HepG2 (cell line): ENCODE results near the gene TMEM8B. TPM values are rescaled to one million over a fixed set of nuclear protein-coding genes. Genes with fewer than 3 reads are reported as not detected.

Source experiments
- ATAC-seq: fragments of 200-7000 bp; cut with Tn5 transposase; 3 replicates; pipeline ENCODE4 v1.9.1; 2020; ENCODE audit warnings: mild to moderate bottlenecking, moderate library complexity
- BruUV-seq: library from RNA; stranded (reverse); fragments of 400-500 nt; replicated peaks from 2 replicates; lab custom pipeline; 2021; lab: Mats Ljungman, UMichigan
- CTCF ChIA-PET: fragments of 300-600 bp; formaldehyde crosslinking; extraction: SDS; loops from one replicate; lab custom pipeline; 2021; ENCODE audit warnings: low total read pairs, inconsistent platforms, low intra/inter-chr PET ratio; lab: Yijun Ruan, JAX
- POLR2A ChIA-PET: fragments of 350-600 bp; sonication (Branson Sonifier 250); formaldehyde crosslinking; loops from one replicate; lab custom pipeline; 2020; ENCODE audit warnings: antibody characterized with exemption, inconsistent platforms; lab: Yijun Ruan, JAX
- DNase-seq: peaks from one replicate; pipeline ENCODE4 v3.0.0-alpha.2; 2015; ENCODE audit warnings: low spot score
- FAIRE-seq: peaks from 3 replicates; lab custom pipeline; 2011; peaks lifted over from hg19 to GRCh38; lab: Jason Lieb, UNC
- H2AFZ ChIP-seq: one replicate; pipeline ENCODE4 v1.6.1; 2011; ENCODE audit warnings: low read length, inconsistent platforms
- H3K27ac ChIP-seq: fragments of 300-600 bp; 3 replicates; pipeline ENCODE4 v1.8.0; 2011; ENCODE audit warnings: mixed run types, mild to moderate bottlenecking, mixed read lengths, low read length, inconsistent platforms; ENCODE audit not compliant: insufficient read depth; ENCODE audit errors: extremely low read length
- H3K27me3 ChIP-seq, 2 experiments: fragments of 200-600 bp in 1 of 2; 2 replicates in 1 of 2; 3 replicates in 1 of 2; pipeline versions ENCODE4 v1.6.0 to v1.8.0; 2011; ENCODE audit warnings: low read length in 2 of 2, mild to moderate bottlenecking in 2 of 2, moderate library complexity in 2 of 2, inconsistent platforms in 1 of 2; ENCODE audit not compliant: insufficient read depth in 2 of 2, control insufficient read depth in 1 of 2
- H3K36me3 ChIP-seq, 2 experiments: fragments of 200-600 bp in 1 of 2; replicated peaks in 1 of 2; 2 replicates in 1 of 2; 3 replicates in 1 of 2; pipeline versions ENCODE4 v1.5.1 to v1.8.0; 2011; ENCODE audit warnings: low read length in 2 of 2, inconsistent platforms in 1 of 2; ENCODE audit not compliant: insufficient read depth in 2 of 2, control insufficient read depth in 1 of 2
- H3K4me1 ChIP-seq: 2 replicates; pipeline ENCODE4 v1.5.1; 2012; ENCODE audit warnings: low read length, inconsistent platforms; ENCODE audit not compliant: insufficient read depth
- H3K4me2 ChIP-seq: 2 replicates; pipeline ENCODE4 v1.6.0; 2011; ENCODE audit warnings: low read depth, low read length, inconsistent platforms
- H3K4me3 ChIP-seq, 3 experiments: fragments of 200-600 bp in 1 of 3; sonication (generic), shearing (Covaris generic) in 1 of 3; replicated peaks in 1 of 3; 2 replicates each; pipeline ENCODE4 v1.5.1; 2011 to 2016; ENCODE audit warnings: low read length in 3 of 3, inconsistent platforms in 2 of 3, low read depth in 2 of 3, mild to moderate bottlenecking in 2 of 3, control low read depth in 1 of 3, mixed read lengths in 1 of 3; ENCODE audit not compliant: insufficient read depth in 1 of 3
- H3K79me2 ChIP-seq: one replicate; pipeline ENCODE4 v1.6.1; 2011; ENCODE audit warnings: low read length, inconsistent platforms; ENCODE audit not compliant: insufficient read depth
- H3K9ac ChIP-seq: 2 replicates; pipeline ENCODE4 v1.6.0; 2011; ENCODE audit warnings: mild to moderate bottlenecking, low read depth, low read length, inconsistent platforms; ENCODE audit not compliant: insufficient read depth
- H3K9me3 ChIP-seq: 2 replicates; pipeline ENCODE4 v1.5.1; 2012; ENCODE audit warnings: mild to moderate bottlenecking, low read length
- H4K20me1 ChIP-seq: 2 replicates; pipeline ENCODE4 v1.6.0; 2011; ENCODE audit warnings: inconsistent platforms, mild to moderate bottlenecking, low read length, moderate library complexity; ENCODE audit not compliant: insufficient read depth
- CC2D1A ChIP-seq: sonication (generic); formaldehyde crosslinking; IDR thresholded peaks from 2 replicates; pipeline ENCODE4 v1.8.1; 2023; ENCODE audit warnings: mild to moderate bottlenecking, missing genetic modification reagents
- CEBPB ChIP-seq: IDR thresholded peaks from 2 replicates; pipeline ENCODE4 v1.6.1; 2011; ENCODE audit warnings: low read depth, low read length, improper control_type of control experiment, borderline replicate concordance
- CEBPG ChIP-seq: IDR thresholded peaks from 2 replicates; pipeline ENCODE4 v1.6.1; 2016
- CHD2 ChIP-seq: IDR thresholded peaks from 2 replicates; pipeline ENCODE4 v1.6.1; 2011; ENCODE audit warnings: low read depth, low read length, improper control_type of control experiment
- FOXM1 ChIP-seq: sonication (generic); formaldehyde crosslinking; IDR thresholded peaks from 2 replicates; pipeline ENCODE4 v1.5.0; 2020; ENCODE audit warnings: missing genetic modification reagents
- GLI4 ChIP-seq: sonication (generic); formaldehyde crosslinking; IDR thresholded peaks from 2 replicates; pipeline ENCODE4 v1.5.1; 2020; ENCODE audit warnings: missing genetic modification reagents, mild to moderate bottlenecking, moderate library complexity, borderline replicate concordance
- HIVEP1 ChIP-seq: sonication (generic); formaldehyde crosslinking; IDR thresholded peaks from 2 replicates; pipeline ENCODE4 v1.4.0; 2020; ENCODE audit warnings: mild to moderate bottlenecking, missing genetic modification reagents
- HNRNPH1 ChIP-seq: fragments of 200-400 bp; formaldehyde crosslinking; optimal IDR thresholded peaks from 2 replicates; pipeline ENCODE3; 2017; ENCODE audit warnings: mild to moderate bottlenecking, low read depth, low read length
- MIER2 ChIP-seq: IDR thresholded peaks from 2 replicates; pipeline ENCODE4 v1.6.1; 2016; ENCODE audit warnings: missing biosample characterization, missing genetic modification reagents
- MXD4 ChIP-seq: IDR thresholded peaks from 2 replicates; pipeline ENCODE4 v1.6.1; 2016; ENCODE audit warnings: mild to moderate bottlenecking, missing biosample characterization, missing genetic modification reagents
- NFE2L2 ChIP-seq: fragments of 150-350 bp; IDR thresholded peaks from 2 replicates; pipeline ENCODE4 v1.6.1; 2014; ENCODE audit warnings: low read length
- NR2F6 ChIP-seq, 2 experiments: IDR thresholded peaks; 2 replicates each; pipeline ENCODE4 v1.6.1; 2016; ENCODE audit warnings: antibody characterized with exemption in 1 of 2, mild to moderate bottlenecking in 1 of 2
- RAD21 ChIP-seq: fragments of 450-650 bp; formaldehyde crosslinking; IDR thresholded peaks from 2 replicates; pipeline ENCODE4 v1.5.0; 2020; ENCODE audit warnings: mild to moderate bottlenecking
- SALL1 ChIP-seq: sonication (generic); formaldehyde crosslinking; IDR thresholded peaks from 2 replicates; pipeline ENCODE4 v1.8.0; 2022; ENCODE audit warnings: mild to moderate bottlenecking, missing genetic modification reagents
- SMAD9 ChIP-seq: sonication (generic); formaldehyde crosslinking; IDR thresholded peaks from 2 replicates; pipeline ENCODE4 v1.5.1; 2020; ENCODE audit warnings: mild to moderate bottlenecking, missing genetic modification reagents
- SMC3 ChIP-seq: IDR thresholded peaks from 2 replicates; pipeline ENCODE4 v1.6.1; 2011; ENCODE audit warnings: low read length, improper control_type of control experiment
- THYN1 ChIP-seq: sonication (generic); formaldehyde crosslinking; IDR thresholded peaks from 2 replicates; pipeline ENCODE4 v1.8.1; 2023; ENCODE audit warnings: low read depth, mild to moderate bottlenecking, moderate library complexity, missing genetic modification reagents, borderline replicate concordance
- XRCC5 ChIP-seq: fragments of 200-400 bp; formaldehyde crosslinking; optimal IDR thresholded peaks from 2 replicates; pipeline ENCODE3; 2017; ENCODE audit warnings: mild to moderate bottlenecking, low read length
- ZNF337 ChIP-seq: sonication (generic); formaldehyde crosslinking; IDR thresholded peaks from 2 replicates; pipeline ENCODE4 v1.5.1; 2020; ENCODE audit warnings: missing genetic modification reagents, low read depth, mild to moderate bottlenecking, borderline replicate concordance
- ZNF430 ChIP-seq: sonication (generic); formaldehyde crosslinking; IDR thresholded peaks from 2 replicates; pipeline ENCODE4 v1.9.0; 2021; ENCODE audit warnings: mild to moderate bottlenecking, missing genetic modification reagents
- ZNF589 ChIP-seq: sonication (generic); formaldehyde crosslinking; conservative IDR thresholded peaks from 2 replicates; pipeline ENCODE4 v1.8.0; 2022; ENCODE audit warnings: mild to moderate bottlenecking, moderate library complexity, missing genetic modification reagents
- WGBS: methylation state at CpG from one replicate; pipeline ENCODE4 v1.1.6; 2017; ENCODE audit warnings: low lambda C conversion rate; 5-methylcytosine and 5-hydroxymethylcytosine counted together
- in situ Hi-C: cut with HindIII; loops from 2 replicates; pipeline ENCODE4 v1.10.0; 2017; ENCODE audit warnings: low pct_unique_long_range_greater_than_20kb; ENCODE audit not compliant: extremely low pct_ligation_motif_present
- intact Hi-C: fragments of 100-400 bp; cut with micrococcal nuclease; formaldehyde crosslinking; loops from one replicate; pipeline ENCODE4 v1.10.0; 2022; ENCODE audit not compliant: unreplicated experiment
- polyA plus RNA-seq, 8 experiments: library from polyadenylated mRNA; depleted of rRNA in 3 of 8; stranded (reverse) in 7 of 8; unstranded in 1 of 8; fragments of >200 nt; fragmentation: Illumina TruSeq in 4 of 8; extraction: Trizol in 4 of 8; gene quantifications; 2 replicates each; pipeline versions ENCODE4 v1.2.1 to v1.2.3, GENCODE V29; 2011 to 2016; ENCODE audit warnings: low read depth in 4 of 8, missing spikeins in 1 of 8, mixed read lengths in 1 of 8; ENCODE audit not compliant: insufficient read depth in 1 of 8
- total RNA-seq, 5 experiments: library from RNA; depleted of rRNA; stranded (reverse); fragments of >200 nt; fragmentation: Illumina TruSeq; extraction: Trizol; gene quantifications; 2 replicates each; pipeline ENCODE4 v1.2.3, GENCODE V29; 2016; ENCODE audit warnings: low read depth in 1 of 5
- TF ChIP-seq, protein P1 (sequence below): sonication (generic); formaldehyde crosslinking; IDR thresholded peaks from 2 replicates; pipeline ENCODE4 v1.8.1; 2023; ENCODE audit warnings: mild to moderate bottlenecking, missing genetic modification reagents, borderline replicate concordance
- TF ChIP-seq, protein P2 (sequence below): sonication (generic); formaldehyde crosslinking; IDR thresholded peaks from 2 replicates; pipeline ENCODE4 v1.9.0; 2021; ENCODE audit warnings: missing genetic modification reagents, borderline replicate concordance

Gene TMEM8B
- total and polyA plus RNA-seq, 2 of the 13 experiments (the other 11 are each of a cell fraction or from before 2014, with no cell fraction given), result 2.1 to 2.7 TPM

DNA sequence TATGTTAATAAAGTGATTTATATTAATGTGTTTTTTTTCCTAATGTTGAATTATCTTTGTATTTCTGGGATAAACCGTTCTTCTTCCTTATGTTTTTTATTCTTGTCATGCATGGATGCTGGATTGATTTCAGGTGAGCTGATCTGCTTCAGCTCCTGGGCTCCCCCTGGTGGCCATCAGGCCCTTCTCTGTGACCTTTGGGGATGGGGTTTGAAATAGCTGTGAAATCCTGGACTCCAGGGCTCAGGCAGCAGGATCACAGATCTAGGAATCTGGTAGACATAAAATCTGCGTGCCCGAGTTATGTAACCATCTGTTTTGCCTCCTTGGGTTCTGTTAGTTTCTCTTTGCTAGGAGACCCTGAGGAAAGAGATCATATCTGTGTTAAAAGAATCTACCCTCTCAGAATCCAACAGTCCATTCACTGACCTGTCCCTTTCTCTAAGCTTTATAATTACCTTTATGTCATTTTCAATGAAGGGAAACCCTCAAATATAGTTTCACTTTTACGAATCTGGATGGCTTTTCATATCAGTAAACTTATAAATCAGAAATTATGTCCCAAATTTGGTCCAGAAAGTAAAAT is 53.3 kb downstream of the TMEM8B start:
- no peaks in the 10 kb centered on the region for H3K27me3 ChIP-seq
- ChIA-PET POLR2A (interaction anchor here (1.0 kb wide), 1 partner anchor 54 kb away, joined by 3 read pairs; the partner anchor contains the start of genes FAM221B and TMEM8B), CTCF (interaction anchor here (2.2 to 3.0 kb wide), 2 partner anchors 56 to 92 kb away, joined by 24 to 26 read pairs; no protein-coding TSS in a partner anchor)
- FAIRE-seq (peak; percentile 51), DNase-seq (peak; percentile 62), ATAC-seq (peak; percentile 84)
- no peak overlapping the region for H3K4me2 ChIP-seq
- no peaks in the 10 kb centered on the region for H3K9me3 ChIP-seq
- H3K79me2 ChIP-seq, result no peaks in the 10 kb centered on the region
- no peaks in the 10 kb centered on the region for H3K36me3 ChIP-seq
- BruUV-seq, result no TSS peak
- no peaks in the 10 kb centered on the region; the same call in 1 of the 2 replicates for H4K20me1 ChIP-seq
- WGBS, result 0% methylated on average over 4 of the region's 4 CpGs
- H3K27ac ChIP-seq, result no peak overlapping the region
- intact Hi-C loops, result loop anchor here (1.0 to 10.0 kb wide), 3 partner anchors 56 to 238 kb away; partner anchors contain the start of gene NPR2
- H3K9ac ChIP-seq, result no peak overlapping the region
- H3K4me3 ChIP-seq, result no peak overlapping the region
- H3K4me1 ChIP-seq, result peaks cover 9% of the 10 kb centered on the region; the same call in 1 of the 2 replicates
- no peak overlapping the region for H2AFZ ChIP-seq
- in situ Hi-C loops, result loop anchor here (5.0 kb wide), 2 partner anchors 55 to 95 kb away; partner anchors contain the start of genes FAM221B and TMEM8B
- TF ChIP-seq NFE2L2 (no peak), ZNF589 (CRISPR knock-in tag) (no peak), CEBPG (no peak), ZNF430 (no peak), GLI4 (CRISPR knock-in tag) (no peak), CHD2 (no peak), FOXM1 (CRISPR knock-in tag) (no peak), MIER2 (CRISPR knock-in tag) (no peak), ZNF337 (CRISPR knock-in tag) (no peak), CEBPB (no peak), RAD21 (CRISPR knock-in tag) (peak; percentile 53; the same call in 1 of the 2 replicates), HNRNPH1 (no peak), SMC3 (peak; percentile 95), NR2F6 (IDR thresholded peaks at IDR 0.05) (peak; percentile 64), NR2F6 (CRISPR knock-in tag; IDR thresholded peaks at IDR 0.05) (peak; percentile 48; the same call in 1 of the 2 replicates), MXD4 (no peak), XRCC5 (peak; percentile 53), SMAD9 (CRISPR knock-in tag) (no peak), HIVEP1 (CRISPR knock-in tag) (no peak), THYN1 (no peak), SALL1 (CRISPR knock-in tag) (peak; percentile 14; the same call in 1 of the 2 replicates), CC2D1A (no peak)
- TF ChIP-seq, protein P1, sequence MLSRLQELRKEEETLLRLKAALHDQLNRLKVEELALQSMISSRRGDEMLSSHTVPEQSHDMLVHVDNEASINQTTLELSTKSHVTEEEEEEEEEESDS (CRISPR knock-in tag), result no peak
- TF ChIP-seq, protein P2, sequence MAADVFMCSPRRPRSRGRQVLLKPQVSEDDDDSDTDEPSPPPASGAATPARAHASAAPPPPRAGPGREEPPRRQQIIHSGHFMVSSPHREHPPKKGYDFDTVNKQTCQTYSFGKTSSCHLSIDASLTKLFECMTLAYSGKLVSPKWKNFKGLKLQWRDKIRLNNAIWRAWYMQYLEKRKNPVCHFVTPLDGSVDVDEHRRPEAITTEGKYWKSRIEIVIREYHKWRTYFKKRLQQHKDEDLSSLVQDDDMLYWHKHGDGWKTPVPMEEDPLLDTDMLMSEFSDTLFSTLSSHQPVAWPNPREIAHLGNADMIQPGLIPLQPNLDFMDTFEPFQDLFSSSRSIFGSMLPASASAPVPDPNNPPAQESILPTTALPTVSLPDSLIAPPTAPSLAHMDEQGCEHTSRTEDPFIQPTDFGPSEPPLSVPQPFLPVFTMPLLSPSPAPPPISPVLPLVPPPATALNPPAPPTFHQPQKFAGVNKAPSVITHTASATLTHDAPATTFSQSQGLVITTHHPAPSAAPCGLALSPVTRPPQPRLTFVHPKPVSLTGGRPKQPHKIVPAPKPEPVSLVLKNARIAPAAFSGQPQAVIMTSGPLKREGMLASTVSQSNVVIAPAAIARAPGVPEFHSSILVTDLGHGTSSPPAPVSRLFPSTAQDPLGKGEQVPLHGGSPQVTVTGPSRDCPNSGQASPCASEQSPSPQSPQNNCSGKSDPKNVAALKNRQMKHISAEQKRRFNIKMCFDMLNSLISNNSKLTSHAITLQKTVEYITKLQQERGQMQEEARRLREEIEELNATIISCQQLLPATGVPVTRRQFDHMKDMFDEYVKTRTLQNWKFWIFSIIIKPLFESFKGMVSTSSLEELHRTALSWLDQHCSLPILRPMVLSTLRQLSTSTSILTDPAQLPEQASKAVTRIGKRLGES (CRISPR knock-in tag), result no peak
